Activated T-cell treated with anti-CD3 and anti-CD28 coated beads for 4 hours (primary cell): ENCODE measurements around the gene ZNF396.

ENCODE experiments used
- DNase-seq: peaks from one replicate; pipeline ENCODE4 v3.0.0-alpha.2; 2020

Gene ZNF396

DNA sequence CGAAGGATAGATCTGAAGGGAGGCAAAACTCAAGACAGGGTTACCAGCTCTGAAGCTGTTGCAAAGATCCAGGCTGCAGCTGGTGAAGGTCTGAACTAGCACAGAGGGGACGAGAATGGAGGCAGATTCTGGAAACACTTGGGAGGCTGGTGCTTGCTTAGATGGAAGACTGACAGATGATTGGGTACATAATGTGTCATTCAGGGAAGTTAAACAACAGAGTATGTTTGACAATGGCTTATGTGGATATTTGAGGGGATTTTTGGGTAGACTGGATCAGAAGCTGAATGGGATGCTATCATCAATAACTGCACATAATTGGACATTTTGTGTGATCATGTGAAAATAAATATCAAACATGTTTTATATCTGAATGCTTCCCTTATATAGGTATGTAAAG is 2.3 kb upstream of the ZNF396 start:
- DNase-seq: no peak

DNA sequence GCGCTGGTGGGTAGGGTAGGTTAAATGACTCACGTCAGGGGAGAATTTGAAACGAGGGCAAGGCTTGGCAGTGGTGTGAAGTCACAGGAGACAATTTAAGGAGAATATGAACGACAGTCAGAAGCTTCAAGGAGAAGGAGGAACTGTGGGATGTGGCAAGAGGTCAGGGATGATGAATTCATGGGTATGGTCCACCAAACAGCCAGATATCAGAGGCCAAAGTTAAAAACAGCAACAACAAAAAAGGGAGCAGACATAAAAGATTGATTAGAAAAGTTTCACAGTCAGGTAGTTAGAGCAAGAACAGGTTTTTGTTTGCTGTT is 1.4 kb upstream of the ZNF396 start:
- no peak for DNase-seq

DNA sequence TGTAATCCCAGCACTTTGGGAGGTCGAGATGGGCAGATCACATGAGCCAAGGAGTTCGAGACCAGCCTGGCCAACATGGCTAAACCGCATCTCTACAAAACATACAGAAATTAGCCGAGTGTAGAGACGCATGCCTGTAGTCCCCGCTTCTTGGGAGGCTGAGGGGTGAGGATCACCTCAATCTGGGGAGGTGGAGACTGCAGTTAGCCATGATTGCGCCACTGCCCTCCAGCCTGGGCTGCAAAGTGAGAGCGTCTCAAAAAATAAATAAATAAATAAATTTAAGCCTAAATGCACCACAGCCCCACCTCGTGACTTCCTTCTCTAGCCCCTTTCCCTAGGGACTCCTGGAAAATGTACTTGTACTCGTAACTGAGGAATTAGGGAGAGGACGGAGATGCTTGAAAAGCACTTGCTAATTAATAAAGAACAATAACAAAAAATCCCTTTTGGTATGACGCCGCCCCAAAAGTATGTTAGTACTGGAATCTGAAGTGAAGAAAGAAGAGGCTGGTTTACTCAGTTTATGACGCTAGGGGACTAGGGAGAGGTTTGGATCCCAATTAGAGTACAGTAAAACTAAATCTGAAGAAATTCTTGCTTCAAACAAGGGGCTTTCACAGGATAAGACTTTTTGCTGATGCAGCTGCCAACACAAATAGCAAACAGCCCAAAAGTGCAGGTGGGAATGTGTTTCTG is 887 bp upstream of the ZNF396 start:
- no peak for DNase-seq

- DNase-seq: no peak
These were observed 770 bp downstream of the ZNF396 start for GRCh38 chr18:35376393-35376741.

GRCh38 chr18:35374708-35375107 is 2.4 kb downstream of the ZNF396 start:
- DNase-seq: no peak

DNA sequence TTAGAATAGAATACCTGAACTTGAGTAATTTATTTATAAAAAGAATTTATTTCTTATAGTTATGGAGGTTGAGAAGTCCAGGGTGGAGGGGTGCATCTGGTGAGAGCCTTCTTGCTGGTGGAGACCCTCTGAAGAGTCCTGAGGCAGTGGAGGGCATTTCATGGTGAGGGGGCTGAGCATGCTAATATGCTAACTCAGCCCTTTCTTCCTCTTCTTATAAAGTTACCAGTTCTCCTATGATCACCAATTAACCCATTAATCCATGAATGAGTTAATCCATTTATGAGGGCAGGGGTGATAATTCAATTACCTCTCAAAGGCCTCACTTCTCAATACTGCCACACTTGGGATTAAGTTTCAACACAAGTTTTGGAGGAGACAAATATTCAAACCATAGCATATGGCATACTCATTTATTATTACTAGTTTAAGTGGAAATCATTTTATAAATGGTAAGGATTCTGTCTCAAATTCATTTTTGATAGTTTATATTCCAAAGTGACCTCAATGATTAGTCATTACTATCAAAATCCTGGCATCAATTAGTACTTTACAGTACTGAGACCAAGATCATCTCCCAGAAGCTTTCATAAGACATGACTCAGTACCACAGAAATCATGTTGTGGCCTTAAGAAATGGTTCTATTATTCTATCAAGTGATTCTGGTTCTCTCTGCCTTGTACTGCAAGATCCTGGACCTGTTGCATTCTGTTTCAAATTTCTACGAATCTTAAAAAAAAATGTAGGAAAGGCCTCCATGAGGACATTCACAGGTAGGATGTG is 5.5 kb downstream of the ZNF396 start:
- no peak for DNase-seq

GRCh38 chr18:35369126-35369525 is 8.0 kb downstream of the ZNF396 start:
- no peak for DNase-seq

DNA sequence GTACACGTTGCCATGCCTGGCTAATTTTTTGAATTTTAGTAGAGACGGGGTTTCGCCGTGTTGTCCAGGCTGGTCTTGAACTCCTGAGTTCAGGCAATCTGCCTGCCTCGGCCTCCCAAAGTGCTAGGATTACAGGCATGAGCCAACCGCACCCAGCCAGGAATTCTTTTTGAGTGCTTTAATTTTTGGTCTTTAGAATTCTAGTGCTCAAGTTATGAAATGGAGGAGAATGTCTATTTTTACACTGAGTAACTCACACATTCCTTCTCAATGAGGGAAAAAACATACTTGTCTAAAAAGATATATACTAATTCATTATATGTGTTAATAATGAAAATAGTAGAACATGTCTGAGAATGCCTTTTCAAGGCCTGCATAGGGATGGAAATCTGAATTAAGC is 8.5 kb downstream of the ZNF396 start:
- DNase-seq: no peak

- no peak for DNase-seq
These were observed 14.6 kb downstream of the ZNF396 start for GRCh38 chr18:35362531-35362930.

GRCh38 chr18:35361570-35362321 is 15.4 kb downstream of the ZNF396 start:
- DNase-seq: no peak

- DNase-seq: peak; percentile 31
These were observed 22.0 kb downstream of the ZNF396 start for GRCh38 chr18:35355140-35355618.

GRCh38 chr18:35352778-35353177 is 24.4 kb downstream of the ZNF396 start:
- no peak for DNase-seq

DNA sequence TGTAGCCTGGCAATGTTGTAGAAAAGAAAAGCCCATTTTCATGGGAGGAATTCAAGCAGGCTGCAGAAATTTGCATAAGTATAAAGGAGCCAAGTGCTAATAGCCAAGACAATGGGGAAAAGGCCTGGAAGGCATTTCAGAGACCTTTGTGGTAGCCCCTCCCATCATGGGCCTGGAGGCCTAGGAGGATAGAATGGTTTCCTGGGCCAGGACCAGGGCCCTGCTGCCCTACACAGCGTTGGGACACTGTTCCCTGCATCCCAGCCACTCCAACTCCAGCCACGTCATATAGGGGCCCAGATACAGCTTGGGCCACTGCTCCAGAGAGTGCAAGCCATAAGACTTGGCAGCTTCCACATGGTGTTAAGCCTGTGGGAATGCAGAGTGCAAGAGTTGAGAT is 24.9 kb downstream of the ZNF396 start:
- no peak for DNase-seq

DNA sequence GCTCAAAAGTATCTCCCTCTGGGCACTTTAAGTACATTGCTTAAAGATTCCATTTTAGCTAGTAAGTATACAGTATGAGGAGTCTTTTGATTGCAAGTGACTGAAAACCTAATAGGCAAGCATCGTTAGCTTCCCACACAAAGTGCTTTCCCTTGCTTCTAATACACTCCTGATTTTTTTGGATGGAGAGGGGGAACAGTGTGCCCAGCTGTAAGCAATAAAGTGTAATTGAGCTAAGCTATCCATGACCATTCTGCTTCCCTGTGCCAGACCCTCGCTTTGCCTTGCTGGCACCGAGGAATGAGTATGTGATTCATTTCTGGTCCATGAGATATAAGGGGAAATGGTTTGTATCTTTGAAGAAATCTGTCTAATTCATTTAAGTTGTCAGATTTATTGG is 29.1 kb downstream of the ZNF396 start:
- DNase-seq: no peak

DNA sequence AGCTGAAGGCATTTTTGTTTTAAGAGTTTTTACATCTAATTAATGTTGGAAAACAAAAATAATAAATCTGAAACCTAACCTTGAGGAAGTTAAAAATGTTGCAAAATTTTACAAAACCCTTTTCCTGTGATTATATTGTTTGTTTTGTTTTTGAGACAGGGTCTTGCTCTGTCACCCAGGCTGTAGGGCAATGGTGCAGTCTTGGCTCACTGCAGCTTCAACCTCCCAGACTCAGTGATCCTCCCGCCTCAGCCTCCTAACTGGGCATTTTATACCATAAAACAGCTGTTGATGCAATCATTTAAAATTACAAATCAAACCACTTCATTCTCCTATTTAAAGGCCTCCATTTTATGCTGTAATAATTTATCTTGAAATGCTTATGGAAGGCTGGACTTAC is 31.2 kb downstream of the ZNF396 start:
- DNase-seq: no peak

- no peak for DNase-seq
These were observed 31.6 kb downstream of the ZNF396 start for GRCh38 chr18:35345460-35345921.

DNA sequence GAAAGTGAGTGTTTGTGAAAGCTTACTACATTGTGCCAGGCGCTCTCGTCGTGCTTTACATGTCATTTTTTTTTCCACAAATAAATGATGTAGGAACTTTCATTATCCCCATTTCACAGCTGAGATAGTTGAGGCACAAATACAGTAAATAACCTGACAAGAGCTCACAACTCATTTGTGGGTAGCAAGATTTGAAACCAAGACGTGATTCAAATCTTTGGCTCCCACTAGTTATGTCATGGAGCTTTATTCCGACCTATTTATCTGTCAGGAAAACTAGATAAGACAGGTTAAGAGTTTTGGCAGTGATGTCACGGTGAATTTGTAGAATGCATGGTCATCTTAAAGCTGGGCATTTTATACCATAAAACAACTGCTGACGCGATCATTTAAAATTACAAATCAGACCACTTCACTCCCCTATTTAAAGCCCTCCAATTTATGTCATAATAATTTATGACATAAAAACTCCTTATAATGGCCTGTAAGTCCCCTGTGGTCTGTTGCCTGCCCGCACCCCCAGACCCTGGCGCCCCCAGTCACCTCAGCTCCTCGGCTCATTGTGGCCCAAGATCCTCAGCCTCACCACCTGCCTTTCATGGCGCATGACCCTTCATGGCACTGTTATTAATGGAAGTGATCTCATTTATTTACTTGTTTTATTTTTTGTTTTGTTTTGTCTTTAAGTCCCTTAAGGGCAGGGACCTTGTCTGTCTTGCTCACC is 32.2 kb downstream of the ZNF396 start:
- no peak for DNase-seq

DNA sequence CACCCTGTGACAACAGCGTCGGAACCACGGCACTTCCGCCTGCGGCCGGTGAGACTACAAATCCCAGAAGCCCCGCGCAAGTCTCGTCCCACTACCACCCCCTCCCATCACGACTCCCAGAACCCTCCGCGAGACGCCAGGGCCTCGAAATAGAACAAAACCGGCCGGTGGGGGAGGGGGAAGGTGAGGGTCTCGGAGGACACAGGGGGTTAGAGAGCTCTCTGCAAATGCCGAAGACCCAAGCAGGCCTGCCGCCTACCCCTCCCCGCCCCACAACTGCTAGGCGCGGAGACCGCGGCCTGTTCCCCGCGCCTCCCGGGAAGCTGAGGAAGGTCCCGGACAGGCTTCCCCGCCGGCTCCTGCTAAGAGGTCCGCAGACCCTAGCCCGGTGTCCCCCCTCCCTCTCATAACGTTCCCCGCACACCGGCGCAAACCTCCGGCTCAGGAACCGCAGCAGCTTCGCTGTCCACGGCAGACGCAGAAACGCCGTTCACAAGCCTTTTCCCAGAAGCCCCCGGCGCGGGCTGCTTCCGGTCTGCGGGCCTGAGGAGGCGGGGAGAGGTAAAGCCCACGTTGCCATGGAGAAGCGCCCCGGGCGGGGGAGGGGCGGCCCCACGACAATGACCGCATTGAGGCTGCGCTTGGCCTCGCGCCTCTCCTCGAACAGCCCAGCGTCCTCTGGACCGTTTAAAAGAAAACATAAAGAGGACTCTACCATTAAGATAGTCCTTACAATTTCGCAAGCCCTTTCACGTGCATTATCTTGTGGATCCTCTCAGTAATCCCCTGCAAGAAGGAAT is 33.0 kb downstream of the ZNF396 start, which contains the start of gene ZNF24:
ZNF24 (minus strand) TSS at position 485 of the 800 bp plus-strand sequence. CDS start 3,770 bp downstream, outside the sequence.
- DNase-seq: peak; percentile 89

GRCh38 chr18:35343488-35343935 is 33.6 kb downstream of the ZNF396 start:
- DNase-seq: no peak

DNA sequence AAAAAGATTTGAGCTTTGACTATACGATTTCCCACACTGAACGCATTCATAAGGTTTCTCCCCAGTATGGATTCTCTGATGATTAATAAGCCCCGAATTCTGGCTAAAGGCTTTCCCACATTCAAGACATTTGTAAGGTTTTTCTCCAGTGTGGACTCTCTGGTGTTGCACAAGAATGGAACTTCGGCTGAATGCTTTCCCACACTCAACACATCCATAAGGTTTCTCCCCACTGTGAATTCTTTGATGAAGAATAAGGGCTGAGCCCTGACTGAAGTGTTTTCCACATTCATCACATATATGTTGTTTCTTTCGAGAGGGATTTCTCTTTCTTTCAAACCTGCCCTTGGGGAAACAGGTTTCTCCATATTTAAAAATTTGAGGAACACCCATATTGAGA is 39.9 kb downstream of the ZNF396 start:
- no peak for DNase-seq

DNA sequence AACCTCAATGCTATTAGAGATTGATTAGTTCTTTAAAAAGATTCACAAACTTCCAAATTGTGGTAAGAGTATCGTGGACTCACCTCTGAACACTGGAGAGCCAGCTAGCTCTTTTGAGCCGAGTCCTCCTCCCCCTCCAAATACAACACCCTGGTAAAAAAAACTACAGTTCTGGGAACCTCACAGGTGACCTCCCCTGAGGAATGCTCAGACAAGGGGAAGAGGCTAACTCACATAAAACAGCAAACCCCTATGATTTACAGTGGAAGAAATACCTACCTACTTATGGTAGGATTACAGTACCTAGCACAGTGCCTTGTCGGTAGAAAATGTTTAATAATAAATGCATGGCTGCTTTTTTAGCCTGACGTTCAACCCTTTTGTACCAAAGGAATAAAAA is 41.3 kb downstream of the ZNF396 start:
- DNase-seq: no peak

DNA sequence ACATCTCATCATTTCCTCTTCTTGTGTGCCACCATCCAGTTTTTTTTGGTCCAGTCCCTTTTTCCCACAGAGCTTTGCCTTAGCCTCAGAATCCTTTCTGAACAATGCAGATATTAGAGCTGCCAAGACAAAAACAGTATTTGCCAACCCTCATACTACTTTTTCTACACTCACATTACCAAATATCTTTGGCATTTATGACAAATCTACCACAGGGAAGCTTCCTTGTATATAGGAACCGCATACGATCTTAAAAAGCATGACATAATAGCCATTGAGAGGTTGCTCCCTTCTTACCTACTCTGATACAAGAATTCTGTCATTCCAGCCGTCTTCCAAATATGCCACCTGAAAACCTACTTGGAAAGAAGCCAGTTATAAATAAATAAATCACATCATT is 42.3 kb downstream of the ZNF396 start:
- DNase-seq: no peak
